ENCODE results near the gene SDHAF3.
"Not testable (repeated sequence)": the region's sequence is repeated elsewhere in the genome, so short reads cannot be mapped to it uniquely, and the experiment has no call there.

Gene SDHAF3

GRCh38 chr7:97196174-97196573 is 78.7 kb downstream of the SDHAF3 start:
- not testable (repeated sequence) for H4K8ac ChIP-seq (ENCODE audit: low read depth, low read length); H3K36me3 ChIP-seq (ENCODE audit: control insufficient read depth in 1 of 2, insufficient read depth in 2 of 2, low read length in 2 of 2)

GRCh38 chr7:97198596-97198995 is 81.1 kb downstream of the SDHAF3 start:
- WGBS (ENCODE audit: extremely low coverage, insufficient coverage, insufficient read length), result no CpG with 5 or more reads among the region's 3 CpGs
- Histone ChIP-seq H4K91ac (ENCODE audit: low read depth, low read length) (no peak overlapping the region), H3K27ac (ENCODE audit: low read depth, low read length) (no peak overlapping the region), H3K18ac (ENCODE audit: low read length) (no peak overlapping the region), H3K9me3 (ENCODE audit: insufficient read depth, low read depth, low read length) (no peaks in the 10 kb centered on the region), H2BK12ac (ENCODE audit: low read length) (no peak overlapping the region), H3K79me2 (ENCODE audit: control insufficient read depth, insufficient read depth, low read length, poor library complexity) (no peaks in the 10 kb centered on the region), H3K4me3 (ENCODE audit: low read depth, low read length) (no peak overlapping the region), H2AFZ (ENCODE audit: insufficient read depth, low read length, poor library complexity) (no peak overlapping the region), H3K4ac (ENCODE audit: low read depth, low read length) (no peak overlapping the region), H4K8ac (ENCODE audit: low read depth, low read length) (no peak overlapping the region), H3K4me2 (ENCODE audit: low read length) (no peak overlapping the region), H3K4me1 (ENCODE audit: control insufficient read depth in 1 of 2, insufficient read depth in 2 of 2, low read length in 2 of 2) (no peaks in the 10 kb centered on the region), H3K79me1 (ENCODE audit: low read length) (no peaks in the 10 kb centered on the region), H3K23ac (ENCODE audit: low read length) (no peak overlapping the region), H3K14ac (ENCODE audit: low read length) (no peak overlapping the region), H3K36me3 (ENCODE audit: control insufficient read depth in 1 of 2, insufficient read depth in 2 of 2, low read length in 2 of 2) (no peaks in the 10 kb centered on the region), H2AK5ac (ENCODE audit: low read length) (no peak overlapping the region), H2BK120ac (ENCODE audit: insufficient read depth, low read length, poor library complexity) (no peak overlapping the region), H3K9ac (ENCODE audit: low read length) (no peak overlapping the region), H3K27me3 (ENCODE audit: insufficient read depth, low read length) (no peaks in the 10 kb centered on the region), H2BK5ac (ENCODE audit: low read depth, low read length, poor library complexity) (no peak overlapping the region), H4K12ac (ENCODE audit: low read depth, low read length) (no peak overlapping the region)
- DNase-seq, result no peak

More at GRCh38 chr7:97196174-97196573, 78.7 kb downstream of the SDHAF3 start:
- not testable (repeated sequence) for H3K4ac ChIP-seq (ENCODE audit: low read depth, low read length); H3K23ac ChIP-seq (ENCODE audit: low read length); H3K18ac ChIP-seq (ENCODE audit: low read length); H2BK120ac ChIP-seq (ENCODE audit: insufficient read depth, low read length, poor library complexity); H3K9ac ChIP-seq (ENCODE audit: low read length); H2BK5ac ChIP-seq (ENCODE audit: low read depth, low read length, poor library complexity); H3K27me3 ChIP-seq (ENCODE audit: insufficient read depth, low read length); H3K79me2 ChIP-seq (ENCODE audit: control insufficient read depth, insufficient read depth, low read length, poor library complexity); H4K12ac ChIP-seq (ENCODE audit: low read depth, low read length); H3K4me1 ChIP-seq (ENCODE audit: control insufficient read depth in 1 of 2, insufficient read depth in 2 of 2, low read length in 2 of 2); H3K27ac ChIP-seq (ENCODE audit: low read depth, low read length); H3K79me1 ChIP-seq (ENCODE audit: low read length); H2AFZ ChIP-seq (ENCODE audit: insufficient read depth, low read length, poor library complexity); H3K4me3 ChIP-seq (ENCODE audit: low read depth, low read length); DNase-seq; H2BK12ac ChIP-seq (ENCODE audit: low read length); H4K91ac ChIP-seq (ENCODE audit: low read depth, low read length); H3K9me3 ChIP-seq (ENCODE audit: insufficient read depth, low read depth, low read length); H3K14ac ChIP-seq (ENCODE audit: low read length); H2AK5ac ChIP-seq (ENCODE audit: low read length); H3K4me2 ChIP-seq (ENCODE audit: low read length)
- no CpG with 5 or more reads among the region's 2 CpGs for WGBS (ENCODE audit: extremely low coverage, insufficient coverage, insufficient read length)

- no peaks in the 10 kb centered on the region for H3K9me3 ChIP-seq (ENCODE audit: insufficient read depth, low read depth, low read length)
- H4K8ac ChIP-seq (ENCODE audit: low read depth, low read length), result no peak overlapping the region
- no peak overlapping the region for H2BK120ac ChIP-seq (ENCODE audit: insufficient read depth, low read length, poor library complexity)
- H3K23ac ChIP-seq (ENCODE audit: low read length), result no peak overlapping the region
- H4K12ac ChIP-seq (ENCODE audit: low read depth, low read length), result no peak overlapping the region
- H3K14ac ChIP-seq (ENCODE audit: low read length), result no peak overlapping the region
- no peaks in the 10 kb centered on the region for H3K4me1 ChIP-seq (ENCODE audit: control insufficient read depth in 1 of 2, insufficient read depth in 2 of 2, low read length in 2 of 2)
- H3K4me2 ChIP-seq (ENCODE audit: low read length), result no peak overlapping the region
- WGBS (ENCODE audit: extremely low coverage, insufficient coverage, insufficient read length), result no CpG with 5 or more reads among the region's 2 CpGs
- no peak overlapping the region for H2AFZ ChIP-seq (ENCODE audit: insufficient read depth, low read length, poor library complexity)
- no peak overlapping the region for H4K91ac ChIP-seq (ENCODE audit: low read depth, low read length)
- no peaks in the 10 kb centered on the region for H3K27me3 ChIP-seq (ENCODE audit: insufficient read depth, low read length)
- no peak overlapping the region for H2BK12ac ChIP-seq (ENCODE audit: low read length)
- H3K18ac ChIP-seq (ENCODE audit: low read length), result no peak overlapping the region
- no peaks in the 10 kb centered on the region for H3K36me3 ChIP-seq (ENCODE audit: control insufficient read depth in 1 of 2, insufficient read depth in 2 of 2, low read length in 2 of 2)
- H3K79me2 ChIP-seq (ENCODE audit: control insufficient read depth, insufficient read depth, low read length, poor library complexity), result no peaks in the 10 kb centered on the region
- H3K9ac ChIP-seq (ENCODE audit: low read length), result no peak overlapping the region
- no peak overlapping the region for H3K27ac ChIP-seq (ENCODE audit: low read depth, low read length)
- no peak overlapping the region for H2AK5ac ChIP-seq (ENCODE audit: low read length)
- H3K4me3 ChIP-seq (ENCODE audit: low read depth, low read length), result no peak overlapping the region
- DNase-seq, result no peak
- H2BK5ac ChIP-seq (ENCODE audit: low read depth, low read length, poor library complexity), result no peak overlapping the region
- no peaks in the 10 kb centered on the region for H3K79me1 ChIP-seq (ENCODE audit: low read length)
- no peak overlapping the region for H3K4ac ChIP-seq (ENCODE audit: low read depth, low read length)
Observed at GRCh38 chr7:97200018-97200417, 82.5 kb downstream of the SDHAF3 start.

GRCh38 chr7:97203957-97204356 is 86.5 kb downstream of the SDHAF3 start:
- WGBS (ENCODE audit: extremely low coverage, insufficient coverage, insufficient read length), result no CpG with 5 or more reads among the region's 2 CpGs
- H3K79me1 ChIP-seq (ENCODE audit: low read length), result no peaks in the 10 kb centered on the region
- H3K18ac ChIP-seq (ENCODE audit: low read length), result no peak overlapping the region
- no peaks in the 10 kb centered on the region for H3K4me1 ChIP-seq (ENCODE audit: control insufficient read depth in 1 of 2, insufficient read depth in 2 of 2, low read length in 2 of 2)
- no peak overlapping the region for H3K14ac ChIP-seq (ENCODE audit: low read length)
- no peak overlapping the region for H2BK120ac ChIP-seq (ENCODE audit: insufficient read depth, low read length, poor library complexity)
- no peaks in the 10 kb centered on the region for H3K27me3 ChIP-seq (ENCODE audit: insufficient read depth, low read length)
- no peaks in the 10 kb centered on the region for H3K9me3 ChIP-seq (ENCODE audit: insufficient read depth, low read depth, low read length)
- no peak overlapping the region for H3K4ac ChIP-seq (ENCODE audit: low read depth, low read length)
- DNase-seq, result no peak
- H3K27ac ChIP-seq (ENCODE audit: low read depth, low read length), result no peak overlapping the region
- no peak overlapping the region for H3K4me2 ChIP-seq (ENCODE audit: low read length)
- no peak overlapping the region for H3K9ac ChIP-seq (ENCODE audit: low read length)
- no peaks in the 10 kb centered on the region for H3K79me2 ChIP-seq (ENCODE audit: control insufficient read depth, insufficient read depth, low read length, poor library complexity)
- H2BK12ac ChIP-seq (ENCODE audit: low read length), result no peak overlapping the region
- no peak overlapping the region for H4K8ac ChIP-seq (ENCODE audit: low read depth, low read length)
- no peak overlapping the region for H3K23ac ChIP-seq (ENCODE audit: low read length)
- H2AFZ ChIP-seq (ENCODE audit: insufficient read depth, low read length, poor library complexity), result no peak overlapping the region
- no peaks in the 10 kb centered on the region for H3K36me3 ChIP-seq (ENCODE audit: control insufficient read depth in 1 of 2, insufficient read depth in 2 of 2, low read length in 2 of 2)
- no peak overlapping the region for H2AK5ac ChIP-seq (ENCODE audit: low read length)
- H2BK5ac ChIP-seq (ENCODE audit: low read depth, low read length, poor library complexity), result no peak overlapping the region
- no peak overlapping the region for H4K12ac ChIP-seq (ENCODE audit: low read depth, low read length)
- H4K91ac ChIP-seq (ENCODE audit: low read depth, low read length), result no peak overlapping the region
- H3K4me3 ChIP-seq (ENCODE audit: low read depth, low read length), result no peak overlapping the region

All from trophoblast cell (in vitro differentiated cells and primary cell).